NCI-H2107 treated with DMSO at 0.1 percent for 48 hours (cell line): Measurements from ENCODE around the gene TSPAN12.
"Not testable (repeated sequence)": the region's sequence is repeated elsewhere in the genome, so short reads cannot be mapped to it uniquely, and the experiment has no call there.

Experiments used
- DNase-seq: peaks from one replicate; lab custom pipeline; 2025; ENCODE audit not compliant: unreplicated experiment; lab: John Stamatoyannopoulos, UW

The TSPAN12 gene

DNA sequence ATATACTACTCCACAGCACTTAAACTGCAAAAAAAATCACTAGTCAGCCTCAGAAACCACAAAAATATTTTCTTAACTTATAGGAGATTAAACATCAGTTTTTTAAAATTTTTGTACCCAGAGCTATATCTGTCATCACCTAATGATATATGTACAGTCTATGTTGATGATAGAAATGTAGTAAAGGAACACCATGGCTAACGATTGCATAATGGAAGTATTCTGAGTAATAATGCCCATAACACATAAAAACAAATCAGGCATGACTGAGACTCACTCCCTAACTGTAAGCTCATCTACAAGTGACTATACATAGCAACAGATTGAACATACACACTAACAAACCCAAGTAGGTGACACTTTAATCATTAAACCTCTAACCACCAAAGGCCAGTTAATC lies 51.3 kb downstream of the TSPAN12 start:
- no peak for DNase-seq

DNA sequence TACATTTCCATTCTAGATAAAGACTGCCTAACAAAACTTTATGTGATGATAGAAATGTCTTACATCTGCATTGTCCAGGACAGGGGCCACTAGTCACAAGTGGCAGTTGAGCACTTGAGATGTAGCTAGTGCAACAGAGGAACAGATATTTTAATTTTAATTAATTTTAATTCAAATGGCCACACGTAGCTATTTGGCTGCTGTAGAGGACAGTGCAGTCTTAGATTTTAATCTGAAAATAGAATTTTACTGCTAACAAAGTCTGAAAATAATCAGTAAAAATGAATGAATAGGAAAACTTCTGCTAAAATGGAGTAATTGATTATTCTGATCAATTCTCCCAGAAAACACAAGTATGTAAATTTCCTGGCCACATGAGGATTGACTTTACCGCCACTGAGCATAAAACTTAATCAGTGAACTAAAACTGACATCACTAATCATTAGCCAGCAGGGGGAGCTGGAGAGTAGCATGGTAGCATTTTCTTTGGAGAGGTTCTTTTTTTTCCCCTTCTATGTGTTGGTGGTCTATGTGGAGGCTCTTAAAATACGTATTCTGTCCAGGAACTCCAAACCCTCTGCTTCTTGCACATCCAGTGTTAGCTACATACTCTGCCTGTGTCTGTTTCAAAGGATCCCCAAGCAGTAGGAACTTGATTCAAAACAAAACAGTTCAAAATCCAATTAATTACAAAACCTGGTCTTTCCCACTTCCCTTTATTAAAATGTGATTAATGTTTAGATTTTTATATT lies 52.1 kb downstream of the TSPAN12 start:
- peak; percentile 10 for DNase-seq

DNA sequence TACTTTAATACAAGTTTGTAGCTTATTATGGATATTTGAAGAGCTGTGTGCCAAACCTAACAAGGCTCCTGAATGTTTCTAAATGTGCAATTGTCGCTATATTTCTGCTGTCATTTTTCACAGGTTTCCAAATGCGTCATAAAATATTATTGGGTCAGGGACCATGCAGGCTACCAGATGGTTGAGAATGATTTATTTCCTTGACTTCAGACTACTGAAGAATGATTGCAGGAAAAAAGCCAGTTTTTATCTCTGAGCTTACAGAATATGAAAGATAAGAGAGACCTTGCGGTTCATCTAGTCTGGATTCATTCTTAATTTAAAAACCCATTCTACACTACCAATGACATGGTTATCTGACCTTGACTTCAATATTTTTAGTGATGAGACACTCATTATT lies 55.2 kb downstream of the TSPAN12 start:
- DNase-seq, result no peak

DNA sequence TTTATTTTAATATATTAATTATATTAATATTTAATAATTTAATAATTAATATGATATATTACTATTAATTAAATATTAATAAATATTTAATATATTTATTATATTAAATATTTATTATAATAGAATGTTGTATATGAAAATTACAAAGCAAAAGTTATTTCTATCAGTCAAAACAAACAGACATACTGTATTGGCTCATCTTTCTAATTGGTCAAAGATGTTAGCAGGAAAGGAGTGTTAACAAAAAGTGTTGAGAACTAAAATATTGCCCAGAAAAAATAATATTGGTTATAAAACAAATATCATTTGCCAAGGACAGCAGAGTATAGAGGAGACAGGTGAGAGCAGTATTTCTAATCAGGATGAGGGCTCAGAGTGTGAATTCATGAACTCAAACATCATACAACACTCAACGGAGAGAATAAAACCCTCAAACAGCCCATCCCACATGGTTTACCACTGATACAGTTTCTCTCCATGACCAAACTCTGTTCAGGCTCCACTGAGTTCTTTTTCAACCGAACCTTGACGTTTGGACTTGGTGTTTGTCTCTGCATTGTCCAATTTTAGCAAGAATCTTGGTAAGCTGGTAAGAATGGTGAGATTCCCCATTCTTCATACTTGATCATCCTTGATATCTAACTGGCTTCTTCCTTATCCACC lies 58.0 kb downstream of the TSPAN12 start:
- no peak for DNase-seq

GRCh38 chr7:120799147-120799546 lies 58.8 kb downstream of the TSPAN12 start:
- no peak for DNase-seq

DNA sequence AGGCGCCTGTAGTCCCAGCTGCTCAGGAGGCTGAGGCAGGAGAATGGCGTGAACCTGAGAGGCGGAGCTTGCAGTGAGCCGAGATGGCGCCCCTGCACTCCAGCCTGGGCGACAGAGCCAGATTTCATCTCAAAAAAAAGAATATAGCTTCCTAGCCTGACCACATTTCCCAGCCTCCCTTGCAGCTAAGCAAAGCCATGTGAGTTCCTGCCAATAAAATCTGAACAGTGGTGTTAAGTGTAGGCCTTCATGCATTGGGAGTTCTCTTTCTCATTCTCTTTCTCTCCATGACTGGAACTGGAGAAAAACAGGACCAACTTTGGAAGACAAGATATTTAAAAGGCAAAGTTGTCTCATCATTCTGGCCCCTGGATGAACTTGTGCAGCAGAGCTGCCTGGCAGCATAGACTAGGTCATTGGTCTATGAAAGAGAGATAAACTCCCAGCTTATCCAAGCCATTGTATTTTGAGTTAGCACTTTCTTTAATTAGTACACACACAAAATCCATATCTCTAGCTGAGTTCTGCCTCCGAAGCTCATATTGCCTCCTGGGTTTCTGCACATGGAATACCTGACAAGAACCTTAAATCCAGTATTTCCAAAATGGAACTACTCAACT lies 60.8 kb downstream of the TSPAN12 start:
- no peak for DNase-seq

DNA sequence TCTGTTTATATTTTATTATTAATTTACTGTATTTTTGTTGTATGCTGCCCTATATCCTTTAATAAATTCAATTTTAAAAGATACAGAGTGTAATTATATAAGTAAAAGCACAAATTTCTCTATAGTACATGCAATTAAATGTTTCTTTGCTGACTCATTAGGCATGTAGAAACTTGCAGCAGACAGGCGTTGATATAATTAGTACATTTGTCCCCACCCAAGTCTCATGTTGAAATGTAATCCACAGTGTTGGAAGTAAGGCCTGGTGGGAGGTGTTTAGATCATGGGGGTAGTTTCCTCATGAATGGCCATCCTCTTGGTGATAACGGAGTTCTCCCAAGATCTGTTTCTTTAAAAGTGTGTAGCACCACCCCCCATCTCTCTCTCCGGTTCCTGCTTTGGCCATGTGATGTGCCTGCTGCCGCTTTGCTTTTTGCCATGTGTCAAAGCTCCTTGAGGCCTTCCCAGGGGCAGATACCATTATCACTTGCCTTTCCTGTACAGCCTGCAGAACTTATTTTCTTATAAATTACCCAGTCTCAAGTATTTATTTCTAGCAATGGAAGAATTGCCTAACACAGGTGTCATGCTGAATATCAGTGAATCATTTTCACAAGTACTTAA lies 63.7 kb downstream of the TSPAN12 start:
- no peak for DNase-seq

GRCh38 chr7:120793213-120793936 lies 64.6 kb downstream of the TSPAN12 start:
- no peak for DNase-seq

- no peak for DNase-seq
These were observed 65.1 kb downstream of the TSPAN12 start for GRCh38 chr7:120792861-120793130.

- DNase-seq, result peak; percentile 26
These were observed 65.7 kb downstream of the TSPAN12 start for GRCh38 chr7:120792091-120792860.

GRCh38 chr7:120785095-120785494 lies 72.8 kb downstream of the TSPAN12 start:
- no peak for DNase-seq

DNA sequence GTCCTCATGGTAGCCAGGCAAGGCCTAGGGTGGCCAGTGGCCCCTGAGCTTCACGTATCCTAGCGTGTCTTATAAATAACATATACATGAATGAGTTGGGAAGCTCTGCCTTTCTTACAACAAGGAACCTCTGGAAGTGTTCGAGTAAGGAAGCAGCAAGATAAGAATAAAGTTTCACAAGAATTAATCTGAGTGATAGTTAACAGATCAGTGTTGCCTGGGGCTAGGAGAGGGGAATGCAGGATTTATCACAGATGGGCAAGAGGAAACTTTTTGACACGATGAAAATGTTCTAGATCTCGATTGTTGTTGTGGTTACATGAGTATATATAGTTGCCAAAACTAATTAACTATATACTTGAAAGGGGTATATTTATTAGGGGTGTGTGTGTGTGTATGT lies 74.2 kb downstream of the TSPAN12 start:
- no peak for DNase-seq

GRCh38 chr7:120783273-120783672 lies 74.7 kb downstream of the TSPAN12 start:
- DNase-seq, result no peak

DNA sequence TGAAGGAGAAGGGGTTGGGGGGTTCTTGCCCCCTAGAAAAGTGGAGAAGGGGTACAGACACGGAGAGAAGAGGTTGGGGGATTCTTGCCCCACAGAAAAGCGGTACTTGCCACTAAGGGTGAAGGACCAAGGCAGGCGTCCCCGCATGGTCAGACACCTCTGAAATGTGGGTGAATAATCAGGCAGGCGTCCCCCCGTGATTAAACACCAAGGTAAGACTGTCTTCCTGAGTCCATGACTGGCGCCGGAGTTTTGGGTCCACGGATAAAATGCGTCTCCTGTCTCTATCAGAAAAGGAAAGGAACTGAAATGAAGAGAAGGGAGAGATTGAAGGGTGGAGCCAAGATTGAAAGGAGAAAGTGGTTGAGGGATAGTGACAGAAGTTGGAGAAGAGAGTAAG lies 76.0 kb downstream of the TSPAN12 start:
- DNase-seq, result not testable (repeated sequence)

GRCh38 chr7:120780938-120781337 lies 77.0 kb downstream of the TSPAN12 start:
- DNase-seq, result no peak

DNA sequence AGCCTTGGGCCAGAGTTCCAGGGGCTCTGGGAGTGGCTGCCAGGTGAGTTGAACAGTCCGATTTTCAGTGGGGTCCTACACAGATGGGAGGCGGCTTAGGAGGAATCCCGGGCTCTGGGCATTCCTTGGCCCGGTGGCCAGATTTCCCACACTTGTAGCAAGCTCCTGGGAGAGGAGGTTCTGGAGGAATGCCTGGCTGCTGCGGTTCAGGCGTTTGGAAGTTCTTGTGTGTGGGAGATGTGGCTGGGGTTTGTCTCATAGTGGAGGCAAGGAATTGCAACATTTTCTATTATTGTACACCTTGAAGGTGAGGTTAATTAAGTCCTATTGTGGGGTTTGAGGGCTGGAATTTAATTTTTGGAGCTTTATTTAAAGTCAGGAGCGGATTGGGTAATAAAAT lies 77.5 kb downstream of the TSPAN12 start:
- not testable (repeated sequence) for DNase-seq

DNA sequence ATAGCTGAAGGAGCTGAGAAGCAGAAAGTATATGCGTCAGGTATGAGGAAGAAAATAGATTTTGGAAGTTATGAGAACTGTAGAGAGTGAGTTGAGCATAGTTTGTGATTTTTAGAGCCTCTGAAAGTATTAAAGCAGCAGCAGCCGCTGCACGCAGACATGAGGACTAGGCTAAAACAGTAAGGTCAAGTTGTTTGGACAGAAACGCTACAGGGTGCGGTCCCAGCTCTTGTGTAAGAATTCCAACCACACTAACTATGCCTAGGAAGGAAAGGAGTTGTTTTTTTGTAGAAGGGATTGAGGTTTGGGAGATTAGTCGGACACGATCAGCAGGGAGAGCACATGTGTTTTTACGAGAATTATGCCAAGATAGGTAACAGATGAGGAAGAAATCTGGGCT lies 78.9 kb downstream of the TSPAN12 start:
- not testable (repeated sequence) for DNase-seq

- no peak for DNase-seq
These were observed 82.2 kb downstream of the TSPAN12 start for GRCh38 chr7:120775755-120776154.

GRCh38 chr7:120774481-120774880 lies 83.5 kb downstream of the TSPAN12 start:
- no peak for DNase-seq

GRCh38 chr7:120770206-120770605 lies 87.7 kb downstream of the TSPAN12 start:
- no peak for DNase-seq

- no peak for DNase-seq
These were observed 97.1 kb downstream of the TSPAN12 start for GRCh38 chr7:120760851-120761250.
